GM13976 (cell line): ENCODE results near the gene FGFRL1.

ENCODE experiments used
- DNase-seq: peaks from one replicate; pipeline ENCODE4 v3.0.0; 2012; ENCODE audit warnings: low spot score
- CTCF ChIP-seq: IDR thresholded peaks from 2 replicates; pipeline ENCODE4 v1.5.1; 2012; ENCODE audit warnings: borderline replicate concordance, mild to moderate bottlenecking; ENCODE audit not compliant: insufficient read depth; ENCODE audit errors: extremely low read depth, missing control alignments, control extremely low read depth
- in situ Hi-C: fragments of 300-500 bp; cut with MboI; formaldehyde crosslinking; loops from one replicate; pipeline ENCODE4 v1.12.0; 2022; ENCODE audit warnings: low sequenced_read_pairs, mixed read lengths, inconsistent platforms; ENCODE audit not compliant: unreplicated experiment

FGFRL1 gene

DNA sequence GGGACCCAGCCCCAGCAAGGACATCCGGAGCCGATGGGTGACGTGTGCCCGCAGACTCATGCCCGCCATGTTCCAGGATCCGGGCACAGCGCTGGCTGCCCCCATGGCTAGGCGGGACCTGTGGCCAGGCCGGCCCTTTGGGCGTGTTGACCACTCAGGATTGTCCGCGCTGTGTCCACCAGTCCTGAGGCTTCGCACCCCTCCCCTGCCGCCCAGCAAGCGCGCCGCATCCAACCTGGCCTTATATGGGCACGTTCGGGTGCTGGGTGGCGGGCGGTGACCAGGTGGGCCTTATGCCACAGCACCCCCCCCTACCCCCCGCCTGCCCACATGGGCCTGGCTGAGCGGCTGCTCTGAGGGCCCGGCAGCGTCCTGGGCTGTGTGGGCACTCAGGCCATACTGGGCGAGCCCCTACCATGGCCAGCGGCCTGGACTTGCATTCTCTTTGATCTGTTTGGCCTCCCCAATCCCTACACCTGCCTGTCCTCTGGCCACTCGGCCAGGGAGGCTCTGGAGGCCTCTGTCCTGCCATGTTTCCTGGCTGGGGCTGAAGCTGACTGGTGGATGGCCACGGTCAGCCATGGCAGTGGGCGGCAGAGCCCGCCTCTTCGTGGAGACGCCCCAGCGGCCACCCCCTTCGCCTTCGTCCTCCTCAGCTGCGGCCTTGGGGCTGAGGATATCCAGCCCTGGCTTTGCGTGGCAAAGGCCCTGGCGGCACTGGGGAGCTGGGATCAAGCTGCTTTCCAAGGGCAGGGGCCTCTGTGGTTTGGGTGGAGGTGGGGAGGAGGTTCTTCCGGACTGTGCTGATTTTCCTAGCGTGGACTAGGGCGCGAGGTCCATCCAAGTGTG lies 2.0 kb downstream of the FGFRL1 start:
- no peak for DNase-seq
- TF ChIP-seq CTCF = no peak
- in situ Hi-C loops = no loop called here

GRCh38 chr4:1014291-1015167 lies 3.1 kb downstream of the FGFRL1 start:
- TF ChIP-seq CTCF = no peak
- no peak for DNase-seq
- in situ Hi-C loops = no loop called here

DNA sequence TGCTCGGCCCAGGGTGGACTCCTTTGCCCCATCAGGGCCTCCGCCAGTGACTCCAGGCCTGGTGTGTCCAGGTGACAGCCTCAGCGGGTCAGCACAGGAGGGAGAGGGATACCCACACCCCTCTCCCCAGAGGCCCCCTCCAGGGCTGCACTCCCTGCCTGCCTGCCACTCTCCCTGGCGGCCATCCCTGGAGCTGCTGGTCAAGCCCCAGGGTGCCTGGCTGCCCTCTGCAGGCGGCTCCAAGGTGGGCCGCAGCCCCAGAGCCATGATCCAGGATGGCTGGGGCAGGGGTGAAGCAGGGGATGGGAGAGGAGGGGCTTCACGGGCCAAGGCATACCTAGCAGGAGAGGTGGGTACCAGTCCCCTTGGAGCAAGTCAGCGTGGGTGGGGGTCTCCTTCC lies 3.8 kb downstream of the FGFRL1 start:
- no peak for DNase-seq
- in situ Hi-C loops = no loop called here
- no peak for TF ChIP-seq CTCF

DNA sequence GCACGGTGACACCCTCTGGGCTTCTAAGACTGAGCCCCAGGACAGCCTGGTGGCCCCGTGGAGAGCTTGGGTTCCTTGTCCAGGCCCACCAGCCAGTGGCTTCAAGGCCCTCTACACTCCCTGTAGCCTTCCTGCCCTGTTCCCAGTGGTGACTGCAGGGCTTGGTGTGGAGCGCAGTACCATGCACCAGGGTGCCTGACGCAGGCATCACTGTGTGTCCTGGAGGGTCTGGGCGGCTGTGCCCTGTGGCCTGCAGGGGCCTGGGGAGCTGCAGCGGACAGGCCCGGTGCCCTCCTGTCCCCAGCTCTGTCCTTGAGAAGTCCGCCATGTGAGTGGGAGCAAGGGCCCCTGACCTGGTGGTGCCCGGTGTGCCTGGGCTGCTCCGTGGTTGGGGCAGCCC lies 4.3 kb downstream of the FGFRL1 start:
- in situ Hi-C loops = no loop called here
- no peak for TF ChIP-seq CTCF
- DNase-seq = no peak

GRCh38 chr4:1017211-1017610 lies 5.8 kb downstream of the FGFRL1 start:
- in situ Hi-C loops = no loop called here
- no peak for DNase-seq
- TF ChIP-seq CTCF = no peak

DNA sequence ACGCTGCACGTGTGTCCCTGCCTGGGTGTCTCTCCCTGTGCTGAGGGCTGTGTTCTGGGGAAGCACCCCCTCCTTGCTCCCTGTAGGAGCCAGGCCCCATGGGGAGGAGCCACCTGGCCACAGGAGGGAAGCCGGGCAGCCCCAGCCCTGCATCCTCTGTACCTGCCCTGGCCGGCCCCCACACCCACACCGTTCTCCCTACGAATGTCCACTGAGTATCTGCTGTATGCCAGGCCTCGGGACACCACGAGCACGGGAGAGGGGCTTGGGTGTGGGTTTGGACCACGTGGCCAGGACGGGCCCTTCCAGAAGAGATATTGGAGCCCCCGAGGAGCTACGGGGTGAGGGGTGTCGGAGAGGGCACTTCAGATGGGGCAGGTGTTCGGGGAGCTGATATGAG lies 6.3 kb downstream of the FGFRL1 start:
- DNase-seq = no peak
- no peak for TF ChIP-seq CTCF
- in situ Hi-C loops = no loop called here
